GM08714 (cell line): ENCODE measurements around the gene KRT16.
"Not testable (repeated sequence)": the region's sequence is repeated elsewhere in the genome, so short reads cannot be mapped to it uniquely, and the experiment has no call there.

Experiments used
- H3K4me3 ChIP-seq: fragments of 200-500 bp; sonication (Bioruptor generic); 2 replicates; pipeline ENCODE4 v1.5.1; 2014; ENCODE audit warnings: mild to moderate bottlenecking, low read length, inconsistent platforms
- ZNF274 ChIP-seq: IDR thresholded peaks from 2 replicates; pipeline ENCODE4 v1.6.1; 2012; ENCODE audit warnings: mild to moderate bottlenecking, low read depth, low read length

Gene KRT16

DNA sequence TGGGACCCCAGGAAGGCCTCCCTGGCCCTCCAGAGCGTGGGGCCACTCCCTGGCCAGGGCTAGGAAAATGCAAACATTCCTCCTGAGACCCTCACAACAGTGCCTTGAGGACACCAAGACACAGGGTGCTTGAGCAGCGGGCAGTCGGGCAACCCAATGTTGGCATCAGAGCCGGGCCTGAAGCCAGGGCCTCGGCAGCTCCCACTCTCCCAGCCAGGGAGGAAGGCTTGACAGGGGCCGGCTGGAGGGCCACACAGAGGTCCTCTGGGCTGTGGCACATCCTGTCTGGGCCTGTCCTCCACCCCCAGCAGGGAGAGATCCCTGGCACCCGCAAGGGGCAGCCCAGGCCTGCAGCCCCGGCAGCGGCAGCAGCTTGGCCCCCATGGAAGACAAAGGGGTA is 24.1 kb upstream of the KRT16 start:
- no peak for TF ChIP-seq ZNF274
- H3K4me3 ChIP-seq: no peak overlapping the region

DNA sequence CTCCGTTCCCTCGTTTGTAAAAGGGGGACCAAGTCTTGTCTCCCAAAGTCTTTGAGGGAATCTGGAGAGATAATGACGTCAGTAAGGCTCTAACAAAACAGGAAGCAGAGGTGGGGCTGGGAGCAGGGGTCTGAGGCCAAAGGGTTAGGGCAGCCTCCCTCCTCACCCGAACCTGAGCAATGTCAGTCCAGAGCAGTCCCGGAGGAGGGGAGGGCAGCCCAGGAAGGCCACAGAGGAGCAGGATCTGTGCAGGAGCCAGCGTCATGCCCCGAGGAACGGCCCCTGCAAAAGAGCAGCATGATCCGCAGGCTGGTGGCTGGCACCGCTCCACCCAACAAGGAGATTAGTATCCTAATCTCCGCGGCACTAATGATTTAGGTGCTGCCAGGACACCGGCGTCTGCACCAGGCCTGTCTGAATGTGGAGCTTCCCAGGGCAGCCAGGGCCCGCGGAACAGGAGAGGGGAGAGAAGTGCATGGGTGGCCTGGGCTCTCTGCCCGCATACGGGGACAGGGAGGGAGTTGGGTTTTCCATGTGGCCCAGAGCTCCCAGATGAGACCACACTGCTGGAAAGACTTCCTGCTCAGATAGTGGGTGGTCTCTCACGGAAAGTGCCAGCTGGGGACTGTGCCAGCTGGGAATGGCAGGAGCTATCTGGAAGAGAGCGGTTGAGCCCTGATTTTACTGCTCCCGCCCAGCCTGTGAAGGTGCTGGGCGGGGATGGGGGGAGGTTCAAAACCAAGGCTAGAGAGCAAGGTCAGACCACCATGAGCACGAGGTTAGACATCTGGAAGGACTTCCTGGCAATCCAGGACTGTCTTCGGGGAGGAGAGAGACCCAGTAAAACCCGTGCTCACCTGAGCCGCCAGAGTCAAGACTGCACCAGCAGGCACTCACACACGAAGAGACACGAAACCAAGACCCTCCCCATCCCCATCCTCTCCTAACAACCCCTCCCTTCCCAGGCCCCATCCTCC is 22.8 kb upstream of the KRT16 start:
- H3K4me3 ChIP-seq: no peak overlapping the region
- TF ChIP-seq ZNF274: no peak

DNA sequence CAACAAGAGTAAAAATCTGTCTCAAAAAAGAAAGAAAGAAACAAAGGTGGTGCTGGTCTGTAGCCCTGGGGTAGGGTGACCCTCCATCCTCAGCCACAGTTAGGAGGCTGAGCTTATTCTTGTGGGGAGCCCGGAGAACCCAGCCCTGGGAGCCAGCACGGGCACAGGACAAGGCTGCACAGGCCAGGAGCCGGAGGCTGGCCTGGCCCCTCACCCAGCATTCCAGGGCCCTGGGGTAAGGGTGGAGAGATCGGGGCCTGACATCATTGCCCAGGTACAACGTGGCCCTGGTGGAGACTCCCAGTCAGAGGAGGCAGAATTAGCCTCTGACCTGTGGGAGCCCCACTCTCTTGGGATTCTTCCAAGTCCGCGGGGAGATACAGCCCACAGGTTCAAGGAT is 22.1 kb upstream of the KRT16 start:
- H3K4me3 ChIP-seq: no peak overlapping the region
- no peak for TF ChIP-seq ZNF274

DNA sequence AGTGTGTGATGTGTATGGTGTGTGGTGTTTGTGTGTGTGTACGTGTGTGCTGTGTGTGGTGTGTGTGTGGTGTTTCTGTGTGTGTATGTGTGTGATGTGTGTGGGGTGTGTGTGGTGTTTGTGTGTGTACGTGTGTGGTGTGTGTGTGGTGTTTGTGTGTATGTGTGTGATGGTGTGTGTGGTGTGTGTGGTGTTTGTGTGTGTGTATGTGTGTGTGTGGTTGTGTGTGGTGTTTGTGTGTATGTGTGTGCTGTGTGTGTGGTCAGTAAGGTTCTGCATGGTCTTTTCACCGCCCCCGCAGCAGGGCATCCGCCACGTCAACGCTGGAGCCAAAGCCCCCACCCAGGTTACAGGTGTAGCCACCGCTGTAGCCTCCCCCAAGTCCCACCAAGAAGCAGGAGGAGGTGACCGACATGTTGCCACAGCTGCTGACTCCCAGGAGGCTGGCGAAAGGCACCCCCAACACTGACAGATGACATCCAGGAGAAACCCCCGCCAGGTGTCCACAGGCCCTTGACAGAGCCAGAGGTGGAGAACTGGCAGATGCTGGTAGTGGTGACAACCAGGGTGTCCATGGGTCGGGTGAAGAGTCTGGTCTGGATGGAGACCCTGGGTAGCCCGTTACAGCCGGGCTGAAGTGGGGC is 21.1 kb upstream of the KRT16 start:
- H3K4me3 ChIP-seq: no peak overlapping the region

DNA sequence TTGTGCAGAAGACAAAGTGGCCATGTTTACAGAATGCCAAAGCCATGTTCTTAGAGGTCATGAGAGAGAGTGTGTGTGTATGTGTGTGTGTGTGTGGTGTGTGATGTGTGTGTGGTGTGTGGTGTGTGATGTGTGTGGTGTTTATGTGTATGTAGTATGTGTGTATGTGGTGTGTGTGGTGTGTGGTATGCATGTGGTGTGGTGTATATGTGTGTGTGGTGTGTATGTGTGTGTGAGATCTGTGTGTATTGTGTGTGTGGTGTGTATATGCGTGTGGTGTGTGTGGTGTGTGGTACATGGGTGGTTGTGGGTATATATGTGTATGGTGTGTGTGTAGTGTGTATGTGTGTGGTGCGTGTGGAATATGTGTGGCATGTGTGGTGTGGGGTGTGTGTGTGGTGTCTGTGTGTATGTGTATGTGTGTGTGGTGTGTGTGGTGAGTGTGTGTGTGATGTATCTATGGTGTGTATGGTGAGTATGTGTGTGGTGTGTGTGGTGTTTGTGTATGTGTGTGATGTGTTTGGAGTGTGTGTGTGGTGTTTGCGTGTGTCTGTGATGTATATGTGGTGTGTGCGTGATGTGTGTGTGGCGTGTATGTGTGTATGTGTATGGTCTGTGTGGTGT is 20.0 kb upstream of the KRT16 start:
- H3K4me3 ChIP-seq: no peak overlapping the region
- no peak for TF ChIP-seq ZNF274

More for the DNA sequence above, 21.1 kb upstream of the KRT16 start:
- TF ChIP-seq ZNF274: no peak

DNA sequence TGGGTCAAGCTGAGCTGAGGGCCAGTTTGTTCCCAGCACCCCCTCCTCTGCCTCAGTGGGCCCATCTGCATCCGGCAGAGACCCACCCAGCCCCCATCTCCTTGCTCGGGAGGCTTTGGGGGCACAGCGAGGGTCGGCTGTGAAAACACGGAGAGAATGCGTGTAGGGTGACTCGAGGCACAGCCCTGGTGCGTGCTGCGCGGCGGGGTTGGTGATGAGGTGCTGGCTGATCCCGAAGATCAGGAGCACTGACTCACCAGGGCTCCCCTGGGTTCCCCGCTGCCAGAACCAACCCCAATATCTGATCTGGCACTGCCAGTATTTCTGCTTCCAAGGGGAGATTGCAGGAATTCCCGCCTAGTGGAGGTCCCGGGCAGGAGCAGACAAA is 19.3 kb upstream of the KRT16 start:
- H3K4me3 ChIP-seq: no peak overlapping the region
- no peak for TF ChIP-seq ZNF274

DNA sequence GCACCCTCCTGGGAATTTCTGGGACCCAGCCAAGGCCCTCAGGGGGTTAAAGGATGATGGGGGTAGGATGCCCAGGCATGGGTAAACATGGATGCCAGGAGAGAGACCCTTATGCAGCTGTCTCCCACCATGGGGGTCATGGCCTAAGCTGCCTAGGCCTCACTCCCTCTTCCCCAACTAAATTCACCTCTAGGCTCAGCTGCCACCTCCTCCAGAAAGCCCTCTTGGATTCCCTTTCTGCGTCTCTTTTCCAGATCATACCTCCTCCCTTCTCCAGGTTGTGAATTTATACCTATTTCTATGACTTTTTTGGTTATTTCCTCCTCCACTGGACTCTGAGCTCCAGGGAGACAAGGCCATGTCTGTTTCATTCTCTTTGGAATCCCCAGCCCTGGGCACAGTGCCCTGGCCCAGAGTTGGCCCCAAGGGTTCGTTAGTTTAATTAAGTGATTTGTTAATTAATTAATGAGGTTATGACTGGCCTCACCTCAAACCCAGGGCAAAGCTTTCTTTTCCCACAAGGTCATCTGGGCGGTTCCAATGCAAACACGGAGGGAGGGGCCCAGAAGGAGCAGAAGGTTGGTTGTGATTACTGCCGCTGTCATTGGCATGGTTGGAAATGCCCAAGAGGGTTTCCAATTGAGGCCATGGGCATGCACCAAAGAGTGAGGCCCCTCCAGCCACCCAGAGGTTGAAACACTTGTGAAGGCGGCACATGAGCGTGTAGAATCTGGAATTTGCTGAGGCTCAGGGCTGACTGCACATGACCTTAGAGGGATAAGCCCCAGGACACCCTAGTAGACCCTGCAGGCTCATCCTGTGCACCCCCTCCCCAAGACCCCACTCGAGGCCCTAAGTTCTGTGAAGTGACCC is 18.7 kb upstream of the KRT16 start:
- no peak for TF ChIP-seq ZNF274

DNA sequence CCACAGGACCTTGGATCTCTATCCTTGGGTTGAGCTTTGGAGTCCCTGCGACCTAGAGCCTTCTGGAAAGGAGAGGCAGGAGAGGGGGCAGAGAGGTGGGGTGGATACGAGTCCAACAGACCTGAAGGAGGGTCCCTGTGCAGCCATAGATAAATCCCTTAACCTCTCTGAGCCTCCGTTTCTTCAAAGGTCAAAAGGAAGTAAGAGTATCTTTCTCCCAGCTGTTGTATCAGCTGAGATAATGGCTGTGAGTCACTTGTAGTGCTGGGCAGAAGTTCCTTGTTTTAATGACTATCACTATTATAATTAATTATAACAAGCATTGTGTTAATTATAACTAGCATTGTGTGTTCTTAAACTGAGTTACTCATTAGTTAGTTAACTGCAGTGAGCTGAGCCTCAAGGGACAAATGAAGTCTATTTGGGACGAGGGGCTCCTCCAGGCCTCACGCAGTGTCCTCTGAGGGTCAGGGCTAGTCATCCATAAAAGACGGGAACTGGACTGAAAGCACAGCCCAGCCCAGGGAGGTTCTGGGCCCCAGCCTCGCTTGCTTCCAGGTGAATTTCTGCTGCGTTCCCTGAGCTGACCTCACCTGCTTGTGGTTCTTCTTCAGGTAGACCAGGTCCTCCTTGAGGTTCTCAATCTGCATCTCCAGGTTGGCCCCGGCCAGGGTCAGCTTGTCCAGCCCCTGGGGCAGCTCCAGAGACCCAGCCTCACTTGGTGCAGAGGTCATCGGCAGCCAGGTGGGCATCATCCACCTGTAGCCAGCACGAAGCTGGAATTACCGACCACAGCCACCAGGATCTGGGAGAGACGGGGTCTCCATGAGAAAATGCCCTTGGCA is 17.5 kb upstream of the KRT16 start:
- no peak overlapping the region for H3K4me3 ChIP-seq
- no peak for TF ChIP-seq ZNF274

More for the DNA sequence above, 18.7 kb upstream of the KRT16 start:
- no peak overlapping the region for H3K4me3 ChIP-seq

DNA sequence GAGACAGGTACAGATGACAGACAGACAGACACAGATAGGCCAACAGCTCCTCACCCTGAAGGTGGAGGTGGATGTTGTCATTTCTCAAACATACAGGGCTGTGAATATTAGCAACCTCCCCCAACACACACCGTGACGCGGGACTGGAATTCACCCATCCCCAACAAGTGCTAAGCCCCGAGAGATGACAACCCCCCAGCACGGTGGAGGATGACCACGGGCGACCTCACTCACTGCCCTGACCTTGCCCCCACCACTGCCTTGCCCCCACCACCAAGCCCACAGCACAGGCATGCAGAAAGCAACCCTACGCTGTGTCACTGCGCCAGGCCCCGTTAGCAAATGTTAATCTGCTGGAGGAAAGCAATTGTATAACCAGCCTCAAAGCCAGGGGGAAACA is 16.7 kb upstream of the KRT16 start:
- TF ChIP-seq ZNF274: no peak
- no peak overlapping the region for H3K4me3 ChIP-seq

DNA sequence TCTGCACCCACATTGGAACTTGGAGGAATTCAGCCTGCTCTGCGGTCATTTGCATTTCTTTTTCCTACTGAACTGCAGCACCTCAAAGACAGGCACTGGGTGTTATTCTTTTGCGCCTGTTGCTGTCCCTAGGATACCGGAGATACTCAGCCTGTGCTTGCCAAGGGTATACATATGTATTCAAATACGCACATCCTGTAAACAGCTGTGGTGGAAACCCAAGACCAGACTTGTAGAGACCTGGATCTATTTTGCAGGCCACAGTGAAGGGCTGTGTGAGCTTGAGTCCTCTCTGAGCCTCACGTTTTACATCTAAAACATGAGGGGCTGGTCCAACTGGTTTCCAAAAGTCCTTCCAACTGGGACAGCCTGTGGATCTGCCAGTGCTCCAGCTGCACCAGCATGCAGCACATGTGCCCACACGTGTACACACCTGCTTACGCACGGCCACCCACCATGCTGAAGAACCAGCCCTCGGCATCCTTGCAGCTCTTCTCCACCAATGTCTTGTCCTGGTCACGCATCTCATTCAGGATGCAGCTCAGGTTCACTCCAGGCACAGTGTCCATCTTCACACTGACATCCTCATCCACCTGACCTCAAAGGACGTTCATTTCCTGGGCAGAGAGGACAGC is 16.2 kb upstream of the KRT16 start:
- not testable (repeated sequence) for H3K4me3 ChIP-seq

DNA sequence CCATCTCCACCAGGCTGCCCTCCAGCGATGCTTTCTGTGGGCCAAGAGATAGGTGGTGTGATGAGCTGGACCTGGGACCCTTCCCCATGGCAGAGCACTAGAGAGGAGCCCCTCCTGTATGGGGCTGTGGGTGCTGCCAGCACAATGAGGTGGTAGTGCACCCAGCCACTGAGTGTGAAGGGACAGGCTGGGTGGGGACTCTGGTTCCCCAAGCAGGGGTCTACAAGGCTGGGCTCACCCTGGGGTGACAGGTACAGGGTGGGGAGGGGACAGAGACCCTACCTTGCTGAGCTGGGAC is 15.5 kb upstream of the KRT16 start:
- H3K4me3 ChIP-seq: not testable (repeated sequence)

DNA sequence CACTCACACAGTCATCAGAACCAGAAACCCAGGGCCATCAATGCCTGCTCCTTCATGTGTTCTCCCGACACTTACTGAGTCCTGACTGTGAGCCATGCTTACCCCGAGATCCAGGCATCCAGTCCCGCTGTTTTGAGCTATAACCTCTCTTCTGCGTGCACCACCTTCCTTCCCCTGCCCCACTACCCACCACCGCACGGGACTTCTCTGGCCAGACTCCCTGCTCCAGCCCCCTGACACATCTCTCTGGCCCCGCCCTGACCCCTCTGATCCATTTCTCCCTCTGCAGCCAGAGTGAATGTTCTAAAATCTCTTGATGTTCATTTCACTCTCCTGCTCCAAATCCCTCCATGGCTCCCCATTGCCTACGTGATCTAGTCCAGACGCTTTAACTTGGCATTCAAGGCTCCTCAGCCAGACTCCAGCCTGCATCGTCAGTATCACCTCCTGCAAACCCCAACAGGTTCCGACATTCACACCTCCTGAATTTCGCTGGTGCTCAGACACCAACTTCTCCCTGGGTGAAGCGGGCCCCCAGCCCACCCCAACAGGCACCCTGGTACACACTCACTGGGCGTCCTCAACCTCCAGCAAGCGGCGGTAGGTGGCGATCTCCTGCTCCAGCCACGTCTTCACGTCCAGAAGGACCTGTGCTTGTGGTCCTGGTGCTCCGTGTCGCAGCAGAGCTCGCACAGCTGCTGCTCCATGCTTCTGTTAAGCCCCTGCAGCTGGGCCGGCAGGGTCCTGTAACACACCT is 14.9 kb upstream of the KRT16 start:
- no peak for TF ChIP-seq ZNF274
- no peak overlapping the region for H3K4me3 ChIP-seq

DNA sequence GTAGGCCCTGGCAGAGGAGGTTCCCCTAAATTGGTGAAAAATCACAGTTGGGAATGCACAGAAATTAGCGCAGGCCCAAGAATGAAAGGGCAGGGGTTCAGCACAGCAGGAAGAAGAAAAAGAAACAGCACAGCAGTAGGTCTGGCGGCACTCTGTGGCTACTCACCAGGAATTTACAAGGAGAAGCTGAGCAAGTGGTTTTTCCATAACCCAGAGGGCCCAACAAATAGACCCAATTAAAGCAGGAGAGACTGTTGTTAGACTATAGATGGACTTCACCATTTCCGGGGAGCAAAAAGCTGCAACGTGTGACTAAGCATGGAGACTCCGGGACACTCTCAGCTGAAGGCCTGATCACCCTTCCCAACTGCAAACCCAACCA is 14.3 kb upstream of the KRT16 start:
- H3K4me3 ChIP-seq: not testable (repeated sequence)

DNA sequence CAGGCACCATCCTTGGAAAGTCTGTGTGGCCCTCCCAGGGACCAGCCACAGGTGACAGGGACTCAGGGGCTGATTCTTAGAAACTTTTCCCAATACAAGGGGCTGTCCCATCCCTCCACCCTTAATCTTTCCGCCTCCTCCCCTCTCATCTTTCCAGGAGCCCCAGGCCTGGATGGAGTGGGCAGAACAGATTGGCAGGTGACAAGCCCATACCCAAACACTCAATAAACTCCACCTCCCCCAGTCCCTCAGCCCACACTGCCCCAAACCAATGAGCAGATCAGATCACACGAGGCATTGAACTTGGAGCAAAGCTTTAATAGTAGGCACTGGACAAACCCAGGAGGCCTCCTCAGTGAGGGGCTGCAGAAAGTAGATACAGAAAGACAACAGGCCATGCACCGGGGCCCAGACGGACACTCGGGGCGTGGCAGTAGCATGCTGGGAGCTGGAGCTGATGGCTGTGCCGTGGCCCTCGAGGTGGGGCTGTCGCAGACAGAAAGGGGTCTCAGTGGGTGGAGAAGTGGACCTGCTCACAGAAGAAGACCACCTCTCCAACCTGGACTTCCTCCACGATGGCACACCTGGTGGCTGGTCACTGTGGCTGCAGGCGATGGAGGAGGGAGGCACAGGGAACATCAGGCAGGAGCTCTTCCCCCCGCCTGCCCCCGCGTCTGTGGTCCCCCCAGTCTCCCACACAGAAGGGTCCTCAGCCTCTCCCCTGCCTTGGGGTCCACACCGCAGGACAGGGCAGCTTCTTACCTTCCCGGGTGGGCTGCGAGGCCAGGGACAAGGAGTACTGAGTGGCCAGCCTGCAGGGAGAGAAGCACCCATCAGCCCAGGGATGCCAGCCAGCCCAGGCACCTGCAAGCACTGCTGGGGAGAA is 13.7 kb upstream of the KRT16 start:
- not testable (repeated sequence) for H3K4me3 ChIP-seq
